ENCODE results near the gene INPP4B. TPM values are rescaled to one million over a fixed set of nuclear protein-coding genes. Genes with fewer than 3 reads are reported as not detected.
A peak's percentile ranks its signal among the peaks of the same experiment; 100 is the strongest.

The INPP4B gene
- total RNA-seq, 1 donor = 46.9 TPM

- no peak overlapping the region for H3K4me3 ChIP-seq (ENCODE audit: low read length)
- no peaks in the 10 kb centered on the region for H3K4me1 ChIP-seq (ENCODE audit: insufficient read depth, low read length)
- no peaks in the 10 kb centered on the region for H3K9me3 ChIP-seq (ENCODE audit: low read depth, low read length)
- no peaks in the 10 kb centered on the region for H3K27me3 ChIP-seq (ENCODE audit: insufficient read depth, low read length)
Observed at GRCh38 chr4:142567620-142568451, 278.3 kb downstream of the INPP4B start.

- Histone ChIP-seq H3K27me3 (ENCODE audit: insufficient read depth, low read length) (no peaks in the 10 kb centered on the region), H3K4me3 (ENCODE audit: low read length) (peak overlapping the region; percentile 28), H3K4me1 (ENCODE audit: insufficient read depth, low read length) (no peaks in the 10 kb centered on the region), H3K9me3 (ENCODE audit: low read depth, low read length) (no peaks in the 10 kb centered on the region)
Observed at GRCh38 chr4:142567199-142567598, 278.9 kb downstream of the INPP4B start.

- no peaks in the 10 kb centered on the region for H3K4me1 ChIP-seq (ENCODE audit: insufficient read depth, low read length)
- no peaks in the 10 kb centered on the region for H3K27me3 ChIP-seq (ENCODE audit: insufficient read depth, low read length)
- H3K9me3 ChIP-seq (ENCODE audit: low read depth, low read length) = no peaks in the 10 kb centered on the region
- H3K4me3 ChIP-seq (ENCODE audit: low read length) = peak overlapping the region; percentile 28
Observed at GRCh38 chr4:142566777-142567176, 279.3 kb downstream of the INPP4B start.

DNA sequence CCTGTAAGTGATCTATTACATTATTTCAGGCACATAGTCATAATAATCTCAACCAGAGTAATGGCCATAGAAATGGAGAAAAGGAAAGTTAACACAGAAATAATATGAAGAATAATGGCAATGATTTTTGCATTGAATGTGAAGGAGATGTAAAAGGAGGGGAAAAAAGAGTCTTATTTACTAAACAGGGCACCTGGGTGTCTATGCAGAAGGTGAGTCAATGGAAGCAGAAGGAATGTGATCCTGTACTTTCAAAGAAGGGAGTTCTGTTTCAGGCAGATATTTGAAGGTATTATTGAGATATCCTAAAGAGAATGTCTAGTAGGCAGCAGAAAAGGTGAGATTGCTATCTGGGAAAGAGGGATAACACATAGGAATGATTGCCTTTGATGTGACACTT, 279.9 kb downstream of the INPP4B start:
- Histone ChIP-seq H3K27me3 (ENCODE audit: insufficient read depth, low read length) (no peaks in the 10 kb centered on the region), H3K4me1 (ENCODE audit: insufficient read depth, low read length) (no peaks in the 10 kb centered on the region), H3K9me3 (ENCODE audit: low read depth, low read length) (no peaks in the 10 kb centered on the region), H3K4me3 (ENCODE audit: low read length) (peak overlapping the region; percentile 28)

- Histone ChIP-seq H3K9me3 (ENCODE audit: low read depth, low read length) (no peaks in the 10 kb centered on the region), H3K4me1 (ENCODE audit: insufficient read depth, low read length) (no peaks in the 10 kb centered on the region), H3K4me3 (ENCODE audit: low read length) (peak overlapping the region; percentile 28), H3K27me3 (ENCODE audit: insufficient read depth, low read length) (no peaks in the 10 kb centered on the region)
Observed at GRCh38 chr4:142565771-142566170, 280.3 kb downstream of the INPP4B start.

DNA sequence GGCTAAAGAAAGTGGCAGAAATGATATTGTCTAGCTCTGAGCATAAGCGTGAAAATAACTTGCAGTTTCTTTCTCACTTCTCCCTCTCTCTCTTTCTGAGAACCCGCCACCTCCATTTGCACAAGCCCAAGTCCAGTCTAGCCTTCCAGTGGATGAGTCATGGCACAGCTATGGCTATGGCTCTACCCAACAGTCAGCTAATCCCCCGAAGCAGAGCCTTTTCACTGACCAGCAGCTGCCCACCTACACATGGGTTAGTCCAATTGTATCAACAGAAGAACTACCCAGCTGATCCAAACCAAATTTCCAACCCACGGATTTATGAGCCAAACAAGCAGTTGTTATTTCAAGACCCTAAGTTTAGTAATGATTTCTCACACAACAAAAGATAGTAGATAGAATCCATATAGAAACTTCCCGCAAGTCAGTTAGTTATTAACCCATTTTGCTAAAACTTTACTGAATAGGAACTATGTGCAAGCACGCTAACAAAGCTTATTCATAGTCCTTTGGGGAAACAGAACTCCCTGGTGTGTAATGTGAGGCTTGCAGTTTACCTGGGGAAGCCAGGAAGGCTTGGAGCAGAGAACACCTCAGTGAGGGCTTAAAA, 282.3 kb downstream of the INPP4B start:
- Histone ChIP-seq H3K9me3 (ENCODE audit: low read depth, low read length) (no peaks in the 10 kb centered on the region), H3K27me3 (ENCODE audit: insufficient read depth, low read length) (no peaks in the 10 kb centered on the region), H3K4me1 (ENCODE audit: insufficient read depth, low read length) (no peaks in the 10 kb centered on the region), H3K4me3 (ENCODE audit: low read length) (no peak overlapping the region)

- Histone ChIP-seq H3K4me3 (ENCODE audit: low read length) (no peak overlapping the region), H3K27me3 (ENCODE audit: insufficient read depth, low read length) (no peaks in the 10 kb centered on the region), H3K9me3 (ENCODE audit: low read depth, low read length) (no peaks in the 10 kb centered on the region), H3K4me1 (ENCODE audit: insufficient read depth, low read length) (no peaks in the 10 kb centered on the region)
Observed at GRCh38 chr4:142559986-142560385, 286.1 kb downstream of the INPP4B start.

GRCh38 chr4:142558851-142559250, 287.2 kb downstream of the INPP4B start:
- no peaks in the 10 kb centered on the region for H3K4me1 ChIP-seq (ENCODE audit: insufficient read depth, low read length)
- H3K27me3 ChIP-seq (ENCODE audit: insufficient read depth, low read length) = no peaks in the 10 kb centered on the region
- H3K9me3 ChIP-seq (ENCODE audit: low read depth, low read length) = no peaks in the 10 kb centered on the region
- H3K4me3 ChIP-seq (ENCODE audit: low read length) = no peak overlapping the region

DNA sequence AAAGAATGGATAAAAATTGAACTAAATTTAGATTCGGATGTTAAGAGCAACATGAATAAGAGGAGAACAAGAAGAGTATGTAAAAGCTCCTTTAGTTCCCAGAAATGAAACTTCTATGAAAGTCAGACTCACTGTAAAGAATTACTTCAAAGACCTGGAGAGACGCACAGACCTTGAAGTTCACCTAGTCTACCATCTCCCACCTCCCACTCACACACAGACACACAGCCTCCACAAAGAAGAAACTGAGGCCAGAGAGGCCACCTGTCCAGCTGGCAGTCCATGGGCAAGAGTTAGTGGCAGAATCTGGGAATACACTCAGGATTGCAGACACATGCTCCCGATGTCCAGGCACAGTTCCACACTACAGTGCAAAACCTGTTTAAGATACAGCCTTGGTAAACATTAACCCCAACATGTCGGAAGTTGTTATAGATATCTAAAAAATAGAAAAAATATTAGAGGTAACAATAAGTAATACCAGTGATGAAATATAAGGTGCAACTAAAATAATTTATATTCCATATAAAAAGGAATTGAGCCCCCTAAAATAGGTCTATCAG, 288.8 kb downstream of the INPP4B start:
- Histone ChIP-seq H3K4me3 (ENCODE audit: low read length) (no peak overlapping the region), H3K9me3 (ENCODE audit: low read depth, low read length) (no peaks in the 10 kb centered on the region), H3K27me3 (ENCODE audit: insufficient read depth, low read length) (no peaks in the 10 kb centered on the region), H3K4me1 (ENCODE audit: insufficient read depth, low read length) (no peaks in the 10 kb centered on the region)

DNA sequence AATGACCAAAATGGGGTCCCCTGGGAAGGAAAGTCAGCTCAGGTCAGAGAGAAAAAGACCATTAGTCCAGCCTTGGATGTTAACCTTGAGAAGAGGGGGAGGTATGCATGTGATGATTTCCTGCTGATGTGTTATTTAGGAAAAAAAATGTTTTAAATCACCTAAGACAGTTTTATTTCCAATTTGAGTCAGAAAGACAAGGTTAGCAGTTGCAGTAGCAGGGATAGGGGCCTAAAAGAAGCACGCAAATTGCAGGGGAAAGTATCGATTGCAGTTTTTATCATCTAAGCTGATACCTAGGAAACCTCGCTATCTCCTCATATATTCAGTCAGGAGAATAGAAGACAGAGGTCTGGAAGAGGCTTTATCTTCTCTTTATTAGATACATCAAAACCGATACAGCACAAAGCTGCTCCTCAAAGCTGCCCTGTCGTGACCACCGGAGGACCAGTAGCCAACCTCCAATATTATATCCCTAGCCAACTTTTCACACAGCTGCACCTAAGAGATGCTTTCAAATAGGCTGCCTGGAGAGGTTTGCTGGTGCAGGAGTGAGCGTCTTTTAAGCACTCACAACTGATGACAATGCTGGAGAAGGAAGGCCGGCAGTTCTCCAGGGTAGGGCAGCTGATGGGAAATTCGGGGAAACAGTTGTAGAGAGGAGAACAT, 289.4 kb downstream of the INPP4B start:
- no peaks in the 10 kb centered on the region for H3K4me1 ChIP-seq (ENCODE audit: insufficient read depth, low read length)
- H3K9me3 ChIP-seq (ENCODE audit: low read depth, low read length) = no peaks in the 10 kb centered on the region
- H3K4me3 ChIP-seq (ENCODE audit: low read length) = no peak overlapping the region
- H3K27me3 ChIP-seq (ENCODE audit: insufficient read depth, low read length) = no peaks in the 10 kb centered on the region

- no peaks in the 10 kb centered on the region for H3K9me3 ChIP-seq (ENCODE audit: low read depth, low read length)
- H3K27me3 ChIP-seq (ENCODE audit: insufficient read depth, low read length) = no peaks in the 10 kb centered on the region
- no peak overlapping the region for H3K4me3 ChIP-seq (ENCODE audit: low read length)
- no peaks in the 10 kb centered on the region for H3K4me1 ChIP-seq (ENCODE audit: insufficient read depth, low read length)
Observed at GRCh38 chr4:142556048-142556447, 290.1 kb downstream of the INPP4B start.

GRCh38 chr4:142554412-142554811, 291.7 kb downstream of the INPP4B start:
- Histone ChIP-seq H3K9me3 (ENCODE audit: low read depth, low read length) (no peaks in the 10 kb centered on the region), H3K27me3 (ENCODE audit: insufficient read depth, low read length) (no peaks in the 10 kb centered on the region), H3K4me3 (ENCODE audit: low read length) (no peak overlapping the region), H3K4me1 (ENCODE audit: insufficient read depth, low read length) (no peaks in the 10 kb centered on the region)

DNA sequence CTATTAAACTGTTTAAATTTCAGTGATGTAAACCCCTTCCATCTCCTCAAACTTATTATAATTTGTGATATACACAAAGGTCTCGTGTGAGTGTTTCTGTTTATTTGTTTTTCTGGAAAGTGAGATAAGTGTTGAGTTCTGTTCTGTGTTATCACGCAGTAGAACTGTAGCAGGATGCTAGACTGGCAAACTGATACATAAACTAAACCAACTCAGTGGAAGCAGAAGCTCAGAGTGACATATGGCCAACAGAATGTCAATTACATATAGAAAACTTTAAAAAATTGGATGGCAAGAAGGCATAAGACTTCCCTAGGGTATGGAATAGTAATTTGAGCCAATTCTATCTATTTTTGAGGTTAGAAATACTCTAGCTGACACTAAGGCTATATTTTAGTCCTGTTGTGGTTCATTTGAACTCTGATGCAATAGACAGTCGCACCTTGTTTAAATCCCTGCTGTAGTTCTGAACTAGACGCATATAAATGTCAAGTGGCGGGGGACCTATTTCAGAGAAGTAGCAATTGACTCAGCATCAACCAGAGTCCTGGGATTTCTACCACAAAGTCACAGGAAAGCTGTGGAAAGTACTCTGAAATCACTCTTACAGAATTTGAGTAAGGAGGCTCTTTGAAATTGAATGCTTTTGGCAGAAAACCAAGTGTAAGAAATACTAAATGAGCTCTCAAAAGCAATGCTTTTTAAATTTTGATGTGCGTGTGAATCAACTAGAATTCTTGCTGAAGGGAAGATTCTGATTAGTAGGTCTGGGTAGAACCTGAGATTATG, 294.4 kb downstream of the INPP4B start:
- Histone ChIP-seq H3K4me3 (ENCODE audit: low read length) (no peak overlapping the region), H3K4me1 (ENCODE audit: insufficient read depth, low read length) (no peaks in the 10 kb centered on the region), H3K27me3 (ENCODE audit: insufficient read depth, low read length) (no peaks in the 10 kb centered on the region), H3K9me3 (ENCODE audit: low read depth, low read length) (no peaks in the 10 kb centered on the region)

GRCh38 chr4:142550965-142551364, 295.1 kb downstream of the INPP4B start:
- H3K4me3 ChIP-seq (ENCODE audit: low read length) = no peak overlapping the region
- H3K9me3 ChIP-seq (ENCODE audit: low read depth, low read length) = no peaks in the 10 kb centered on the region
- no peaks in the 10 kb centered on the region for H3K4me1 ChIP-seq (ENCODE audit: insufficient read depth, low read length)
- no peaks in the 10 kb centered on the region for H3K27me3 ChIP-seq (ENCODE audit: insufficient read depth, low read length)

All from mononuclear cell (primary cell).